Ascending aorta (tissue), 2 donors: ENCODE measurements around the gene RCBTB2. TPM values are rescaled to one million over a fixed set of nuclear protein-coding genes. Genes with fewer than 3 reads are reported as not detected.

ENCODE experiments used
- DNase-seq, 2 donors: peaks; one replicate each; pipeline ENCODE4 v3.0.0-alpha.2; 2019; ENCODE audit warnings: low spot score in 2 of 2
- H3K27ac ChIP-seq, 2 donors: fragments of 200-600 bp; sonication (generic); one replicate each; pipeline ENCODE4 v1.5.1; 2016 to 2017; ENCODE audit warnings: mild to moderate bottlenecking in 1 of 2
- H3K27me3 ChIP-seq: fragments of 200-600 bp; sonication (generic); one replicate; pipeline ENCODE4 v1.5.1; 2017
- H3K36me3 ChIP-seq, 2 donors: fragments of 200-600 bp; sonication (generic); one replicate each; pipeline ENCODE4 v1.5.1; 2016
- H3K4me1 ChIP-seq, 2 donors: fragments of 200-600 bp; sonication (generic); one replicate each; pipeline ENCODE4 v1.5.1; 2016 to 2017; ENCODE audit warnings: mild to moderate bottlenecking in 1 of 2
- H3K4me3 ChIP-seq, 2 donors: fragments of 200-600 bp; sonication (generic); one replicate each; pipeline ENCODE4 v1.5.1; 2016 to 2017; ENCODE audit warnings: mild to moderate bottlenecking in 1 of 2
- H3K9me3 ChIP-seq, 2 donors: fragments of 200-600 bp; sonication (generic); one replicate each; pipeline ENCODE4 v1.5.1; 2016
- CTCF ChIP-seq, 3 experiments: fragments of 200-600 bp in 2 of 3; fragments of 450-650 bp in 1 of 3; sonication (generic) in 2 of 3; IDR thresholded peaks; one replicate each; pipeline ENCODE4 v1.5.1; 2016 to 2019; ENCODE audit warnings: antibody characterized with exemption in 3 of 3, mild to moderate bottlenecking in 1 of 3, moderate library complexity in 1 of 3
- intact Hi-C: fragments of 100-400 bp; cut with DNase I; formaldehyde crosslinking; loops from one replicate; pipeline ENCODE4 v1.15.1; 2023
- total RNA-seq: library from RNA; depleted of rRNA; stranded (reverse); fragments of >200 nt; gene quantifications from one replicate; pipeline ENCODE4 v1.1.0, GENCODE V29; 2016

RCBTB2 gene
- total RNA-seq, 1 donor from 2014 or later = 1.8 TPM

GRCh38 chr13:48526286-48526685 lies 6.6 kb downstream of the RCBTB2 start:
- Histone ChIP-seq H3K4me1 (no peaks in the 10 kb centered on the region), H3K9me3 (no peaks in the 10 kb centered on the region), H3K27me3 (no peaks in the 10 kb centered on the region), H3K27ac (no peak overlapping the region), H3K4me3 (no peak overlapping the region), H3K36me3 (peaks cover 0 to 5% of the 10 kb centered on the region in 2 donors)
- TF ChIP-seq CTCF (IDR thresholded peaks at IDR 0.05) = no peak
- no peak for DNase-seq
- intact Hi-C loops = no loop called here

- peaks cover 0 to 6% of the 10 kb centered on the region in 2 donors for H3K36me3 ChIP-seq
- no peak overlapping the region for H3K4me3 ChIP-seq
- no peak for TF ChIP-seq CTCF (IDR thresholded peaks at IDR 0.05)
- intact Hi-C loops = no loop called here
- H3K9me3 ChIP-seq = no peaks in the 10 kb centered on the region
- H3K27me3 ChIP-seq = no peaks in the 10 kb centered on the region
- no peak for DNase-seq
- H3K27ac ChIP-seq = no peak overlapping the region
- no peaks in the 10 kb centered on the region for H3K4me1 ChIP-seq
Measured at GRCh38 chr13:48518083-48518482, 14.8 kb downstream of the RCBTB2 start.

GRCh38 chr13:48515732-48516131 lies 17.1 kb downstream of the RCBTB2 start:
- Histone ChIP-seq H3K27ac (no peak overlapping the region), H3K4me3 (no peak overlapping the region), H3K9me3 (no peaks in the 10 kb centered on the region), H3K27me3 (no peaks in the 10 kb centered on the region), H3K36me3 (peaks cover 0 to 12% of the 10 kb centered on the region in 2 donors), H3K4me1 (no peaks in the 10 kb centered on the region)
- no peak for TF ChIP-seq CTCF (IDR thresholded peaks at IDR 0.05)
- DNase-seq = no peak
- intact Hi-C loops = no loop called here

GRCh38 chr13:48514793-48515192 lies 18.1 kb downstream of the RCBTB2 start:
- no peak for TF ChIP-seq CTCF (IDR thresholded peaks at IDR 0.05)
- Histone ChIP-seq H3K4me1 (no peaks in the 10 kb centered on the region), H3K36me3 (peaks cover 0 to 12% of the 10 kb centered on the region in 2 donors), H3K27ac (no peak overlapping the region), H3K9me3 (no peaks in the 10 kb centered on the region), H3K27me3 (no peaks in the 10 kb centered on the region), H3K4me3 (no peak overlapping the region)
- intact Hi-C loops = no loop called here
- DNase-seq = no peak

- no peak for TF ChIP-seq CTCF (IDR thresholded peaks at IDR 0.05)
- no peak overlapping the region for H3K4me3 ChIP-seq
- intact Hi-C loops = no loop called here
Measured at GRCh38 chr13:48511621-48512230, 21.2 kb downstream of the RCBTB2 start.

GRCh38 chr13:48510698-48511097 lies 22.2 kb downstream of the RCBTB2 start:
- Histone ChIP-seq H3K27me3 (no peaks in the 10 kb centered on the region), H3K36me3 (peaks cover 0 to 12% of the 10 kb centered on the region in 2 donors), H3K4me3 (no peak overlapping the region), H3K27ac (no peak overlapping the region), H3K4me1 (peaks cover 0 to 8% of the 10 kb centered on the region in 2 donors), H3K9me3 (no peaks in the 10 kb centered on the region)
- no peak for DNase-seq
- TF ChIP-seq CTCF (IDR thresholded peaks at IDR 0.05) = no peak
- intact Hi-C loops = no loop called here

More at GRCh38 chr13:48511621-48512230, 21.2 kb downstream of the RCBTB2 start:
- H3K9me3 ChIP-seq = no peaks in the 10 kb centered on the region
- H3K27me3 ChIP-seq = no peaks in the 10 kb centered on the region
- peaks cover 0 to 12% of the 10 kb centered on the region in 2 donors for H3K36me3 ChIP-seq
- H3K4me1 ChIP-seq = no peaks in the 10 kb centered on the region
- no peak for DNase-seq
- H3K27ac ChIP-seq = no peak overlapping the region
